Lung (tissue), 12 donors: ENCODE measurements around the gene THUMPD3. TPM values are rescaled to one million over a fixed set of nuclear protein-coding genes. Genes with fewer than 3 reads are reported as not detected.

Source experiments
- ATAC-seq: fragments of 200-7000 bp; cut with Tn5 transposase; one replicate; pipeline ENCODE4 v1.9.1; 2020; ENCODE audit warnings: moderate number of reproducible peaks; ENCODE audit not compliant: insufficient read depth, low FRiP score
- DNase-seq, 3 donors: peaks; one replicate each; pipeline ENCODE4 v3.0.0-alpha.2; 2013 to 2017
- H3K27ac ChIP-seq, 2 donors: one replicate each; pipeline ENCODE4 v1.5.1; 2013; ENCODE audit warnings: mild to moderate bottlenecking in 2 of 2, moderate library complexity in 2 of 2, control low read depth in 1 of 2, inconsistent platforms in 1 of 2, low read depth in 1 of 2, low read length in 1 of 2
- H3K27me3 ChIP-seq, 3 donors: one replicate each; pipeline ENCODE4 v1.5.1; 2013; ENCODE audit warnings: low read length in 2 of 3; ENCODE audit not compliant: control insufficient read depth in 3 of 3, insufficient read depth in 3 of 3
- H3K36me3 ChIP-seq, 4 donors: one replicate each; pipeline ENCODE4 v1.5.1; 2013; ENCODE audit warnings: low read length in 4 of 4, mild to moderate bottlenecking in 1 of 4, moderate library complexity in 1 of 4; ENCODE audit not compliant: control insufficient read depth in 4 of 4, insufficient read depth in 4 of 4
- H3K4me1 ChIP-seq, 5 donors: one replicate each; pipeline ENCODE4 v1.5.1; 2013; ENCODE audit warnings: low read length in 5 of 5, mild to moderate bottlenecking in 2 of 5, moderate library complexity in 1 of 5; ENCODE audit not compliant: control insufficient read depth in 5 of 5, insufficient read depth in 5 of 5
- H3K4me3 ChIP-seq: one replicate; pipeline ENCODE4 v1.5.1; 2013; ENCODE audit warnings: mild to moderate bottlenecking, control low read depth, moderate library complexity
- H3K9ac ChIP-seq, 2 donors: one replicate each; pipeline ENCODE4 v1.5.1; 2013; ENCODE audit warnings: low read length in 2 of 2, control low read depth in 1 of 2; ENCODE audit not compliant: insufficient read depth in 1 of 2
- H3K9me3 ChIP-seq, 4 donors: one replicate each; pipeline ENCODE4 v1.5.1; 2013; ENCODE audit warnings: low read length in 3 of 4, mild to moderate bottlenecking in 1 of 4, moderate library complexity in 1 of 4; ENCODE audit not compliant: control insufficient read depth in 4 of 4, insufficient read depth in 3 of 4
- CTCF ChIP-seq: IDR thresholded peaks from 2 replicates; pipeline ENCODE4 v1.5.1; 2012; ENCODE audit warnings: mild to moderate bottlenecking; ENCODE audit errors: control extremely low read depth, extremely low read depth
- WGBS, 2 donors: extraction: QIAGEN DNeasy Blood & Tissue Kit; methylation state at CpG; one replicate each; pipeline ENCODE4 v1.1.7; 2013; 5-methylcytosine and 5-hydroxymethylcytosine counted together
- polyA plus RNA-seq, 2 donors: library from polyadenylated mRNA; stranded (reverse); fragments of 200-250 nt; gene quantifications; one replicate each; pipeline ENCODE4 v1.2.1, GENCODE V29; 2013
- total RNA-seq, 2 donors: library from RNA; depleted of rRNA in 1 of 2; stranded (reverse); fragments of >200 nt in 1 of 2; gene quantifications; one replicate each; pipeline ENCODE4 v1.2.1, GENCODE V29; 2014 to 2021
- donor health status: control.
- donor health status: control.
- donor health status: Bipolar disorder and iron deficiency.
- donor health status: healthy.
- donor health status: DM: yes; HTN: yes; CAD: no.

THUMPD3 gene
- total and polyA plus RNA-seq, 4 donors: 28.6 to 37.2 (median 31.8) TPM

DNA sequence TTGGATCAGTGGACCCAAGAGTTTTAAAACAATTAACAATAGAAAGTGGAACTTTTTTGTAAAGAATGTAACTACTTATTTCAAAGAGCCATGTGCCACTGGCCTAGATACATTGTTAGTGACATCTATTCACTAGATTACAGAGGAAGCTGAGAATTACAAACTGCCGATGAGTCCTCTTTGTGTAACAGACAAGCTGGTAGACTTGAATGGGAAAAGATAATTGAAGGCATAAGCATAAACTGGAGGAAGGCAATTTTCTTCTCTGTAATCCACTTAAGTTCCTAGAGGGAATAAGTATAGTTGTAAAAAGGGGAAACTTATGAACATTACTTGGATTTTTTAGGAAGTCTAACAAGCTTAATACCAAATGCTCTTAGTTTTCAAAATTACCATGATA lies 15.1 kb downstream of the THUMPD3 start:
- DNase-seq (no peak), ATAC-seq (no peak)
- no peak overlapping the region for H3K9ac ChIP-seq
- H3K4me3 ChIP-seq: no peak overlapping the region
- no peak overlapping the region for H3K27ac ChIP-seq
- TF ChIP-seq CTCF: no peak
- no peaks in the 10 kb centered on the region for H3K4me1 ChIP-seq
- WGBS, 2 donors: 94 to 97% methylated on average over 1 of the region's 1 CpG
- H3K9me3 ChIP-seq: no peaks in the 10 kb centered on the region
- peaks cover 7 to 44% (median 20%) of the 10 kb centered on the region in 4 donors for H3K36me3 ChIP-seq
- H3K27me3 ChIP-seq: no peaks in the 10 kb centered on the region

GRCh38 chr3:9379327-9379726 lies 16.5 kb downstream of the THUMPD3 start:
- no peak overlapping the region for H3K27ac ChIP-seq
- 54 to 57% methylated on average over 4 of the region's 4 CpGs for WGBS, 2 donors
- TF ChIP-seq CTCF: no peak

DNA sequence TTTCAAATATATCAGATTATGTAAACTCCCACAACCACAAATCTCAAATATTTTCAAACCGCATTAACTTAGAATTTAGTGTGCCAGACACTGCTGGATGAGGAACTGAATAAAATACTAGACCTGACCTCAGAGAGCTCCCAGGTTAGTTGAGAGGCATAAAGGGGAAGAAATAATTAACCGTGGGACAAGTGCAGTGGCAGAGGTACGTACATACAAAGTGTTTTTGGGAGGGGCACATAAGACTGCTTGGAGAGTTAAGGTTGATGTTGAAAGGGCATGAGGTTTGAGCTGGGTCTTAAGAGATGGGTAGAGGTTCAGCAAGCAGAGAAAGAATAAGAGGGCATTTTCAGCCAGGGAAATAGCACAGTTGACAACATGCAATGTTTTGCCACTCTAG lies 17.2 kb downstream of the THUMPD3 start:
- H3K36me3 ChIP-seq: peaks cover 13 to 53% (median 18%) of the 10 kb centered on the region in 4 donors
- ATAC-seq (no peak), DNase-seq (no peak)
- H3K4me1 ChIP-seq: no peaks in the 10 kb centered on the region
- WGBS, 2 donors: 69 to 72% methylated on average over 3 of the region's 3 CpGs
- no peak overlapping the region for H3K9ac ChIP-seq
- no peak overlapping the region for H3K27ac ChIP-seq
- no peaks in the 10 kb centered on the region for H3K27me3 ChIP-seq
- H3K4me3 ChIP-seq: no peak overlapping the region
- no peak for TF ChIP-seq CTCF
- no peaks in the 10 kb centered on the region for H3K9me3 ChIP-seq

More at GRCh38 chr3:9379327-9379726, 16.5 kb downstream of the THUMPD3 start:
- Histone ChIP-seq H3K36me3 (peaks cover 8 to 51% (median 19%) of the 10 kb centered on the region in 4 donors), H3K27me3 (no peaks in the 10 kb centered on the region), H3K9ac (no peak overlapping the region), H3K4me1 (no peaks in the 10 kb centered on the region), H3K4me3 (no peak overlapping the region), H3K9me3 (no peaks in the 10 kb centered on the region)
- DNase-seq (no peak), ATAC-seq (no peak)

GRCh38 chr3:9384141-9384828 lies 21.4 kb downstream of the THUMPD3 start:
- Histone ChIP-seq H3K27me3 (no peaks in the 10 kb centered on the region), H3K36me3 (peaks cover 17 to 67% (median 35%) of the 10 kb centered on the region in 4 donors), H3K27ac (no peak overlapping the region), H3K9me3 (no peaks in the 10 kb centered on the region), H3K9ac (no peak overlapping the region), H3K4me3 (no peak overlapping the region), H3K4me1 (no peaks in the 10 kb centered on the region)
- 81 to 83% methylated on average over 13 of the region's 13 CpGs for WGBS, 2 donors
- TF ChIP-seq CTCF: no peak
- no peak for DNase-seq
- no peak for ATAC-seq
